ENCODE results near the gene SCN9A.
"Not testable (repeated sequence)": the region's sequence is repeated elsewhere in the genome, so short reads cannot be mapped to it uniquely, and the experiment has no call there.

Gene SCN9A

DNA sequence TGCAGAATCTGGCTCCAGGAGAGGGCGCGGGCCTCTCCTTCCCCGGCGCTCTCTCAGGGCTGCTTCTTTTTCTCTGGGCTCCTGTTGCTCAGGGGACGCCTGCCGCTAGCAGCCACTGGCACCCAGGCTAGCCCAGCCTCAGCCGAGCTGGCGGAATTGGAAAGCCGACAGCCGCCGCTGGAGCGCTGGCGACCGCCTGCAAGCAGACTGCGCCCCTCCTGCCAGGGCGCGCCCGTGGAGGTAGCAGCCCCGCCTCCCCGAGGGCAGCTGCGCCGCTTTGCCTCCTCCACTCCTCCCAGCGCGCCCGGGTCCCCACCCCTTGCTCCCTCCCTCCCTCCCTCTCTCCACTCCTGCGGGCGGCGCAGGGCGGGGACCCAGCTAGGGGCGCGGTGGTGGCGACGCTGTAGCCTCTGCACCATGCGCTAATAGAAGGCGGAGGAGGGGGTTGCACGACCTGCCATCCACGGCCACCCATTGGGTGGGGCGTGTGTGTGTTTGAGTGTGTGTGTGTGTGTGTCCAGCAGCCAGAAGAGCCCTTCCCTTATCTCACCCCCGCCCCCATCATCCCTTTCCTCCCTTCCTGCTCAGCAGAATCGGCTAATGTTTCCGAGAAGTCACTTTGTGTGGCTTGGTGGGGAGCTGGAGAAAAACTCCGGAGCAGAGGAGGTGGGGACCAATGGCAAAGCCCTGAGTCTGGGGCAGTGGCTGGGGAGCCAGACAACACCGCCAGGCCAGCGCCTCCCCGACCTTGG, at the start of gene SCN9A:
TSS of gene SCN9A (minus strand) at position 209 of the 752 bp plus-strand sequence. CDS start 64,188 bp downstream, outside the sequence.
- DNase-seq = peak; percentile 45

DNA sequence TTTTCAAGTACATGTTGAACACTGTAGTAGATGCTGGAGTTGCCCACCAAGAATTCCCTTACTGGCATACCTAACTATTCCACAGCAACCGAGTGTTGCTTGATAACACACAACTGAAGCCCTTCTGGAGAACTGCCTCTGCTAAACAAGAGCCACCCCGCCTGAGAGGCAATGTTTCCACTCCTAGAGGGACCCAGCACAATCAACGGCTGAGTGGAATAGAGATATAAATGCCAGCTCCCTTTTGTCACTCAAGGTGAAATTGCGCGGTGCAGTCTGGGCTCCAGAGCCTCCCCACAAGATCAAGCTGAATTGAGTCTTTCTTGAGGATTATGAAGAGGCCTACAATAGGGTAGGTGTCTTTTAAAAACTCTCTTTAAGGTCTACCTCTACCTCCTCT, 49.1 kb upstream of the SCN9A start:
- DNase-seq = no peak

- no peak for DNase-seq
Measured at GRCh38 chr2:166419616-166419934, 43.8 kb upstream of the SCN9A start.

DNA sequence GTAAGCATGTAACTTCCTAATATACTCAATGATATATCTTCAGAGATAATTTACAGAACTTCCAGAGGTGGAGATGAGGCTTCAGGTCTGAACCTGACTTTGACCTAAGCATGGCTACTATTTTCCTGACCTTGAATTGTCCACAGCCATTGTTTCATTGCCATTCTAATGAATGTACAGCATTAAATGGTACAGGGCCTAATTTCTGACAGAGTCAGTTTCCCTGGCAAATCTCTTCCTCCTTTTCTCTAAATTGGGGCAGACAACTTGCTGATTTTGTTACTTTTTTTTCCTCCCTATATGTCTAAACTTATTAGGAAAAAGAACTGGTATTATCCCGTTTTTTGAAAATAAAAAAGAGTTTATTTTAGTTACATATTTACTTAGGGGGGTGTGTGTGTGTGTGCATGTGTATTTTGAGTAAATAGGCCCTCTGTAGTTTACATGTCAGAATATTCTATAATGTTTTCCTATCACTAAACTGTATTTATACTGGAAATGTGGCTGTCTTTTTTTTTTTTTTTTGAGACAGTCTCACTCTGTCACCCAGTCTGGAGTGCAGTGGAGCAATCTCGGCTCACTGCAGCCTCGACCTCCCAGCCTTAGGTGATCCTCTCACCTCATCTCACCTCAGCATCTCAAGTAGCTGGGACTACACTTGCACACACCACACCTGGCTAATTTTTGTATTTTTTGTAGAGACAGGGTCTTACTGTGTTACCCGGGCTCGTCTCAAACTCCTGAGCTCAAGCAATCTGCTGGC, 43.3 kb upstream of the SCN9A start:
- no peak for DNase-seq

DNA sequence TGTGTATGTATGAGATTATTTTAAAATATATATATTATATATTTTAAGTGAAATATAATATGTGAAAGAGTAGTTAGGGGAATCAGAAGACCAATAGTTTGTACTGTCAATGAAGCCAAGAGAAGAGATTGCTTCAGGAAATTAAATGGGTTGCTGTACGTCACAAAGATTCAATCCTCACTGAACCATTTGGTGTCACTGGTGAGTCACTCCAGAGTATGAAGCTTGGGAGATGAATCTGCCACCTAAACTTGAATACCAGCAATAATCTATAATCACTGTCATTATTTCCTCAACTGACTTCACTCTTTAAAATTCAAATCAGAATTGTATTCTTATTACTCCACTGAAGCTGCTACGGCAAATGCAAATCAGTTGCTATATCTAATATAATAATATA, 41.9 kb upstream of the SCN9A start:
- DNase-seq = peak; percentile 7

DNA sequence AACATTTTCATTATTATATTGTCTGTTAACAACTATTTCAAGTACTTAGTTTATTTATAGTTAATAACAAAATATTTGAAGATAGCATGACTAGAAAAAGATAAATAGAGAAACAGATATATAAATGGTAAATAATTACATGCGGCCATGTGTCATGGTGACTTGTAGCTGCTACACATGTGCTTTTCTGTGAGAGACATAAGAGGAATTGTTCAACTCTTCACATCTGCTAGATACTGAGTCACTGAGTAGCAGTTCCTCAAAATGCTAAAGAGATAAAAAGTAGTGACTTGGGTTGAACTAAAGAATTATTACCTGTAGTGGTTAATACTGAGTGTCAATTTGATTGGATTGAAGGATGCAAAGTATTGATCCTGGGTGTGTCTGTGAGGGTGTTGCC, 37.5 kb upstream of the SCN9A start:
- DNase-seq = no peak

GRCh38 chr2:166411473-166412230, 35.9 kb upstream of the SCN9A start:
- no peak for DNase-seq

GRCh38 chr2:166410828-166411472, 35.2 kb upstream of the SCN9A start:
- no peak for DNase-seq

- not testable (repeated sequence) for DNase-seq
Measured at GRCh38 chr2:166407746-166408145, 32.0 kb upstream of the SCN9A start.

DNA sequence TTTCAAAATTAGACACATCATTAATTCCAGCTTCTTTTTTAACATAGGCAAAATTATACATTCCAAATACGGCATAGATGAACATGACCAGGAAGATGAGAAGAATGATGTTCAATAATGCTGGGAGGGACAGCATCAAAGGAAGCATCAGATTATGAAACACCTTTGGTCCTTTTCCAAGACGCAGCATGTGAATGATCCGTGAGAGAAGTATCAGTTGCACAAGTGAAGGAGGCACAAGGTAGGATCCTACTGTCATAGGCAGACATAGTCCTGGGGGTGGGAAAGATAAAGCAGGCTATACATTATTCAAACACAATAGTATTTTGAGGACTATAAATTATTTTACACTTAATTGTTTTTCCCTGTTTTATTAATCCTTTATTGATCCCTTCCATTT, 30.6 kb upstream of the SCN9A start:
- no peak for DNase-seq

DNA sequence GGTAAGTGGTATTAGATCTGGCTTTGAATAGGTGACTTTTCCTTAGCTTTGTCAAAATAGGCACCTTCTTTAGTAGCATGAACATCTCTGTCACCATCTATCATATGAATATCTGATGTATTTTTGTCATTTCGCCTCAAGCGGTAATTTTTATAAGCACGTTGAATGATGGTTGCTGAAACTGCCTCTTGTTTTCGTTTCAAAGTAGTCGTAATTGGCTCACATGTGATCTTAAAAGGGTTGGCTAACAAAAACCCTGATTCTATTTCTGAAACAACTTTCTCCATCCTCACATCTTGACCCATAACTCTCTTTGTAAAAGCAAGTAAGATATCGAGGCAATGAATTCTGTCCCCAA, 29.8 kb upstream of the SCN9A start:
- no peak for DNase-seq

DNA sequence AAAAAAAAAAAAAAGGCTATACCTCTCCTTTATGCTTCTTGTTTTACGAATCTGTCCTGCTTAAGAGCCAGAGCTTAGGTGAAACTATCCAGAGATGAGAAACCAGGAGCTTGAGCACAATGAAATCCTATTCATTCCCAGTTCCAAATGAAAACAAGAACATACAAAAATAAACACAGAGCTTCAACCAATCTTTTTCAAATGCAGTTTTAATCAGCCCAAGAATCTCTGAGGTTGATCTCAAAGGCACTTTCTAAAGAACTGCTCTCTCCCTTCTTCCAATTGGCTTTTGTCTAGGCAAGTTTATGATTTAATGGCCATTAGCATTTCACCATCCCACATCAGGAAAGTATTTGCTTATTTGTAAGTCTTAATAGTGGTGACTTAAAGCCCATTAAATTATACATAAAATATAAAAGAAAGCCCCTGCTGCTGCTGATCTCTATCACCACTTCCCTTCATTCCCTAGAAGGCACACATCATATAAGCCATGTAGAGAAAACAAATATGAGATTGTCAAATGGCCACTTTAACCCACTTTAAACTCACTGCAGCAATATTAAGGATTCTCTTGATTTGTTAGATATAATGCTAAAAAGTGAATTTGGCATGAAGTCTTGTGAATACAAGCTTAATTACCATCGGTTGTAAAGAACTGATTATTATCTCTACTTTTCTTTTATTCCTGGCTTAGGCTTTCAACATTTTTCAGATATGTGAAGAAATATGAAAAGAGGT, 29.3 kb upstream of the SCN9A start:
- no peak for DNase-seq

DNA sequence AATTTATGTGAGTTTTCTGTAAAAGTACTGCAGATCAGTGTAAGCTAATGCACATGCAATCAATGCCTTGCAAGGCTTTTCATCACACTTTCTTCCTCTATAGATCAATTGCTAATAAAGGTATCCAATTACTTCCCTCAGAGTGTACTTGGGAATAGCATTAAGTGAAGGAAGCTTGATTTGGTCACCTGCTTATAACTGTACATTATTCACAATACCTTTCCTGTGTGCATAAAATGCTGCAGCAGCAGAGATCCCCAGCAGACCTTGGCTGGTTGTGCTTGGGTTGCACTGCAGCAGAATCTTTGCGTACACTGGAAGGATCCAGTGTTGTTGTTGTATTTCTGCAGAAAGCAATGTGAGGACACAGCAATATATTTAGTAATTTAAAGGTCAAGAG, 18.5 kb upstream of the SCN9A start:
- DNase-seq = no peak

DNA sequence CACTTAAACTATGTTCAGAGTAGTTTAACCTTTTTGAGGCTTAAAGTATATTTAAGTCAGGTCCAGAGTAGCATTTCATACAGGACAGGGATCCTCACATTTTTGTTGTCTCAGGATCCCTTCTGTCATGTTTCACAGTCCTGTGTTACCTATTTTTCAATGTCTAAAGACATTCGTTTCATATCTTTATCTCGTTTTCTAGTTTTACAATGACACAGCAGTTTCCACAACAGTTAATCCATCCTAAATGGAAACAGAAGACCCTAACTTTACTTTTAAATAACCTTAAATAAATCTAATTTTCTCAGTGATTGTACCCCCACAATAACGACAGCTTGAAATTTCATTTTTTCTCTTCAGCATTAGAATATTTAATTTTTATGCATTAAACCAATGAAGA, 17.3 kb upstream of the SCN9A start:
- no peak for DNase-seq

- DNase-seq = no peak
Measured at GRCh38 chr2:166388481-166389070, 12.8 kb upstream of the SCN9A start.

- no peak for DNase-seq
Measured at GRCh38 chr2:166385313-166385712, 9.6 kb upstream of the SCN9A start.

DNA sequence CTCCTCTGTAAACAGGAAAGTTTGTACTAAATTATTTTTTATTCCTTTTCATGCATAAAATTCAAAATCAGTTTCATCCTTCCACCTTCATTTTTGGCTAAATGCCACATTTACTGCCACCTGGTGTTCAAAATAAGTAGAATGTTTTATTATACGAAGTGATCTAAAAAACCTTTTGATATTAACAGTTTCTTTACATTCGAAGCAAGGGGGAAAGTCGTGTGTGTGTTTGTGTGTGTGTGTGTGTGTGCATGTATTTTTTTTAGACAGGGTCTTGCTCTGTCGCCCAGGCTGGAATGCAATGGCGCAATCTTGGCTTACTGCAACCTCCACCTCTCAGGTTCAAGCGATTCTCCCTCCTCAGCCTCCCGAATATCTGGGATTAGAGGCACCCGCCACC, 9.0 kb upstream of the SCN9A start:
- DNase-seq = peak; percentile 11

- no peak for DNase-seq
Measured at GRCh38 chr2:166382448-166382847, 6.7 kb upstream of the SCN9A start.

- no peak for DNase-seq
Measured at GRCh38 chr2:166380615-166381014, 4.9 kb upstream of the SCN9A start.

DNA sequence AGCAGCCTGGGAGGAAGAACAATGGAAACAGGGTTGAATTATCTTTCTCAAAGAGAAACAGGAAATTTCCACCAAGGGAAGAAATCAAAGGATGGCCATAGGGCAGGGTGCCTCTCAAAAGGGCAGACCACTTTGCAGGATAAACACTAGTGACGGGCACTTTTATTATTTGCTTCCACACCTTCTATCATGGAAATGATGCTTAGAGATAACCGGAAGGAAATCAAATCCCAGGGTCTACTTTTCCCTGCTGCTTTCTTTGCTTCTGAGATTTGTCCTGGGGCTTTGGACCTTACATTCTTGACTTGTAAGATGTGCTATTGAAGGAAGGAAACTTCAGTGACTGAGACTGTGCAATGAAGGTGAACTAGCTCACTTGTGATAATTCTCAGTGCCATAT, 1.1 kb upstream of the SCN9A start:
- DNase-seq = no peak

- no peak for DNase-seq
Measured at GRCh38 chr2:166376488-166376828, 714 bp upstream of the SCN9A start.

DNA sequence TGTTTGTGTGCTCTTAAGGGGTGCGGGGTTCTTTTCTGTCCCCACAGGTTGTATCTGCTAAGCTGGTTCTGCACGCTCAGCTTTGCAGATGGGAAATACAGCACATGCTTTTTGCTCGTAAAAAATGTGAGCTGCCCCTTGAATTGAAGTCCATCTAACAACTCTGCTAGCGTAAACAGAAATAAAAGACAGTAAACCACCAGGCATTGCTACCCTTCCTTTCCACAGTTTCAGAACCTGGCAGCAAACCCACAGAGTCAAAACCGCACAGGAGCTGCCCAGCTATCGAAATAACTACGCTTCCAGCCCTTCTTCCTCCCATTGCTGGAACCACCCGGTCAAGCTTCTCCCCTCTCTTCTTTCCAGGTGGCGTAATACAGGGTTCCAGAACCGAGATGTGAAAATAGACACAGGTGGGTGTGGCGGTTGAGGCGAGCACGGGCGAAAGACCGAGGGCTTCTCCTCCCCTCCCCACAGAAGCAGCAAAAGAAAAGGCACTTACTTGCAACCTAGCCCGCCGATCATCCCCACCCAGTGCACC, 479 bp downstream of the SCN9A start:
- DNase-seq = peak; percentile 28
